ENCODE results near the gene IVNS1ABP.

IVNS1ABP gene

DNA sequence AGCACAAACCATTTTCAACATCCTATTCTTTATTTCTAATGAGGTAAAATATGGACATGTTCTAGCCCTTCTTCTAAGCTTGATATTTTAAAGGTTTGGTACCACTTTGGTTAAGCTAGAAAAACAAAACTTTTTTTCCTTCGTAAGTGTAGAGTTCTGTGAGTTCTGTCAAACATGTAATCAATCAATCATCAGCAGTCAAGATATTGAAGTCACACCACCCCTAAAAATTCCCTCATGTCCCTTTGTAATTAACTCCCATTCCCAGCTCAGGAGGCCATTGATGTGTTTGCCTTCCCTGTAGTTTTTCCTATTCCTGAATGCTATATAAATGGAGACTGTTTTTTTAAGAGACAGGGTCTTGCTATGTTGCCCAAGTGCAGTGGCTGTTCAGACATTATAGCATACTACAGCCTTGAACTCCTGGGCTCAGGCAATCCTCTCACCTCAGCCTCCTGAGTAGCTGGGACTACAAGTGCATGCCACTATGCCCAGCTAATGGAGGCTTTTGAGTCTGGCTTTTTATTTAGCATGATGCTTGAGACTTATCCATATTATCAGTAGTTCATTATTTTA, 23.0 kb downstream of the IVNS1ABP start:
- no peak for FAIRE-seq
- TF ChIP-seq, protein P1, sequence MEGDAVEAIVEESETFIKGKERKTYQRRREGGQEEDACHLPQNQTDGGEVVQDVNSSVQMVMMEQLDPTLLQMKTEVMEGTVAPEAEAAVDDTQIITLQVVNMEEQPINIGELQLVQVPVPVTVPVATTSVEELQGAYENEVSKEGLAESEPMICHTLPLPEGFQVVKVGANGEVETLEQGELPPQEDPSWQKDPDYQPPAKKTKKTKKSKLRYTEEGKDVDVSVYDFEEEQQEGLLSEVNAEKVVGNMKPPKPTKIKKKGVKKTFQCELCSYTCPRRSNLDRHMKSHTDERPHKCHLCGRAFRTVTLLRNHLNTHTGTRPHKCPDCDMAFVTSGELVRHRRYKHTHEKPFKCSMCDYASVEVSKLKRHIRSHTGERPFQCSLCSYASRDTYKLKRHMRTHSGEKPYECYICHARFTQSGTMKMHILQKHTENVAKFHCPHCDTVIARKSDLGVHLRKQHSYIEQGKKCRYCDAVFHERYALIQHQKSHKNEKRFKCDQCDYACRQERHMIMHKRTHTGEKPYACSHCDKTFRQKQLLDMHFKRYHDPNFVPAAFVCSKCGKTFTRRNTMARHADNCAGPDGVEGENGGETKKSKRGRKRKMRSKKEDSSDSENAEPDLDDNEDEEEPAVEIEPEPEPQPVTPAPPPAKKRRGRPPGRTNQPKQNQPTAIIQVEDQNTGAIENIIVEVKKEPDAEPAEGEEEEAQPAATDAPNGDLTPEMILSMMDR (IDR thresholded peaks at IDR 0.05; ENCODE audit: insufficient read depth, missing control alignments), result no peak
- DNase-seq (ENCODE audit: insufficient read length, low spot score), result no peak

DNA sequence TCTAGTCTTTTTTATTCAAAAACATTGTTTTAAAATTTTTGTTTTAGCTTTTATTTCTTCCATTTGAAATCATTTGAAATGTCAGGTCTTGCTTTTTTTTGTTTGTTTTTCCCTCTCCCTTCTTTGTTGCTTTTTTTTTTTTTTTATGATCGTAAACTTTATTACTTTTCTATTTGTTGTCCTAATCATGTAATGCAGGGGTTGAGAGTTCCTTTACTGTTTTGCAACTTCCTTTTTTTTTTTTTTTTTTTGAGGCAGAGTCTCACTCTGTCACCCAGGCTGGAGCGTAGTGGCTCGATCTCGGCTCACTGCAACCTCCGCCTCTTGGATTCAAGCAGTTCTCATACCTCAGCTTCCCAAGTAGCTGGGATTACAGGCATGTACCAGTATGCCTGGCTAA, 24.8 kb downstream of the IVNS1ABP start:
- no peak for FAIRE-seq

DNA sequence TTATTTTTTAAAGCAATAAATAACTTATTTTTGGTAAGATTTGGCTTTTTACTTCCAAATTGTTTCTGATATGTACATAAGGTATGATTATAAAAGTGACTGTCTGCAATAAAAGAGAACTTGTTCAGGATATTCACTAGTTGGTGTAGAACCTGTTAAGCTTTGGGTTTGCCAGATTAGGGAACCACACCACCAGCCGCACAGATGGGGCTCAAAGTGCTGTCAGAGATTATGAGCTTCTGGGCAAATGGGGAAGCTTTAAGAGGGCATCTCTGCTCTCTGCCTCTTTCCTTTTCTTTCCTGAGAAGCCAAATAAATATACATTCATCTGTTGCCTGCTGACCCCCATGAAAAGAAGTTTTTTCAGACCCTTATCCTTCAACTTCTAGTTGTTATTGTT, 25.4 kb downstream of the IVNS1ABP start:
- TF ChIP-seq, protein P1 (IDR thresholded peaks at IDR 0.05; ENCODE audit: insufficient read depth, missing control alignments), result no peak
- peak; percentile 86 for FAIRE-seq
- DNase-seq (ENCODE audit: insufficient read length, low spot score), result peak; percentile 22

More for the DNA sequence above, 24.8 kb downstream of the IVNS1ABP start:
- TF ChIP-seq, protein P1 (IDR thresholded peaks at IDR 0.05; ENCODE audit: insufficient read depth, missing control alignments), result no peak
- no peak for DNase-seq (ENCODE audit: insufficient read length, low spot score)

DNA sequence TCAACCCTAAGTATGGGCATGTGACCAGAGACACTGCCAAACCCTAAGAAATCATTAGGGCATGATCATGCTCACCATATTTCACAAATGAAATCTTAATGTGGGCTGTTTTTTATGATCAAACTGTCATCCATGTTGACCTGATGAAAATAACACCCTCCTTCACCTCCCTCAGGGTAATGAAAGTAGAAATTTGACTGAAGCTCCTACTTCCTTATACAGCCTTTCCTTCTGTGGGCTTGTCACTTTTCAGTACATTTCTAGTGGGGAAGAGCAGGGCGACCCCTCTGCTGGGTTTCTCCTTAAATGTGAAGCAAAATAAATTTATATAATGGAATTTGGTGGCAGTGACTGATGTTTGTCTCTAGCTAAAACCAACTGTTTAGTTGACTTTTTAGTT, 25.9 kb downstream of the IVNS1ABP start:
- TF ChIP-seq, protein P1 (IDR thresholded peaks at IDR 0.05; ENCODE audit: insufficient read depth, missing control alignments), result no peak
- peak; percentile 58 for FAIRE-seq
- no peak for DNase-seq (ENCODE audit: insufficient read length, low spot score)

DNA sequence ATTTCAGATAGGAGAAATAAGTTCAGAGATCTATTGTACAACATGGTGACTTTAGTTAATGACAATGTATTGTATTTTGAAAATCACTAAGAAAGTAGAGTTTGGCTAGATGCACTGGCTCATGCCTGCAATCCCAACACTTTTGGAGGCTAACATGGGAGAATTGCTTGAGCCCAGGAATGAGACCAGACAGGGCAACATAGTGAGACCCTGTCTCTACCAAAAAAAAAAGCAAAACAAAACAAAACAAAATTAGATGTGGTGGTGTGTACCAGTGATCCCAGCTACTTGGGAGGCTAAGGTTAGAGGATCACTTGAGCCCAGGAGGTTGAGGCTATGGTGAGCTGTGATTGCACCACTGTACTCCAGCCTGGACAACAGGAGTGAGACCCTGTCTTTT, 27.2 kb downstream of the IVNS1ABP start:
- FAIRE-seq (no peak), DNase-seq (ENCODE audit: insufficient read length, low spot score) (no peak)
- TF ChIP-seq, protein P1 (IDR thresholded peaks at IDR 0.05; ENCODE audit: insufficient read depth, missing control alignments), result no peak

DNA sequence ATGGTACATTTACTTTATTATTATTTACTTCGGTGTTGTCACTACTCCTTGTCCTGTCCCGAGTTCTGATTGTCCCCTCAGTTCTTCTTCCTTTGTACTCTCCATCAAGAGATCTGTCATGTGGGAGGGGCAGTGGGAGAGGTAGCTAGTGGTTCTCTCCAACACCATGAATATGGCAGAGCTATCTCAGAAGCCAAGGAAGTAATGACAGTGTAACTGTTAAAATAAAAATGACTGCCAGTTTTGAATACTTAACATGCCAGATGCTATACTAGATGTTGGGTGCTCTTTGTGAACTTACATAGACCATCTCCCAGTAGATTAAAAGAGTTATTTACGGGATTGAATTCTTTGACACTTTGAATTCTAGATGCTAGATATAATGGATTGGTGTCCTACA, 28.6 kb downstream of the IVNS1ABP start:
- no peak for DNase-seq (ENCODE audit: insufficient read length, low spot score)
- TF ChIP-seq, protein P1 (IDR thresholded peaks at IDR 0.05; ENCODE audit: insufficient read depth, missing control alignments), result no peak
- FAIRE-seq, result no peak

DNA sequence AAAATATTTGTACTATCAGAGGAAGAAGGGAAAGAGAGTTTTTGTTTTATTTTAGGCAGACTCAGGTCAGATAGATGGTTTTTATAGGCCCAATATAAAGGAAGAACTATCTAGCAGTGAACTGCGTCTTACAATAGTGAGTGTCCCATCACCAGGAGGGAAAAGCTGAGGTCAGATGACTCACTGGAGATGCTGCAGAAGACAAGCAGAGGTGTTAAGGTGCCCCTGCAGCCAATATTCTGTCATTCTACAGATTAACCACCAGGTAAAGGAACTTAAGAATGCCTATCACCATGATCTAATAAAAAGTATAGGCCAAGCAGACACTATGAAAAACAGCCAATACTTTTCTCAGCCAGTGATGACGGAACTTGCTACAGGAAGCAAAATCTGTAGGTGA, 29.6 kb downstream of the IVNS1ABP start:
- TF ChIP-seq, protein P1 (IDR thresholded peaks at IDR 0.05; ENCODE audit: insufficient read depth, missing control alignments), result no peak
- no peak for FAIRE-seq

More for the DNA sequence above, 29.6 kb downstream of the IVNS1ABP start:
- DNase-seq (ENCODE audit: insufficient read length, low spot score), result no peak

Measured in D721Med (cell line).